HFFc6 (cell line): Measurements from ENCODE around the gene GNB3. TPM values are rescaled to one million over a fixed set of nuclear protein-coding genes. Genes with fewer than 3 reads are reported as not detected.

Experiments used
- DNase-seq: peaks from one replicate; pipeline ENCODE4 v3.0.0-alpha.2; 2018
- H3K27ac Mint-ChIP-seq: 2 replicates; pipeline ENCODE4 v1.8.0; 2020; ENCODE audit warnings: mild to moderate bottlenecking, mixed read lengths
- H3K27me3 Mint-ChIP-seq: 2 replicates; pipeline ENCODE4 v1.8.0; 2021; ENCODE audit warnings: mild to moderate bottlenecking, moderate library complexity, mixed read lengths; ENCODE audit not compliant: insufficient read depth
- H3K36me3 Mint-ChIP-seq: 2 replicates; pipeline ENCODE4 v1.8.0; 2021; ENCODE audit warnings: low read depth, mixed read lengths
- H3K4me1 Mint-ChIP-seq: 2 replicates; pipeline ENCODE4 v1.8.0; 2020; ENCODE audit warnings: low read depth, mixed read lengths
- H3K4me3 Mint-ChIP-seq: 2 replicates; pipeline ENCODE4 v1.8.0; 2020; ENCODE audit warnings: mild to moderate bottlenecking, moderate library complexity, mixed read lengths
- H3K9me3 Mint-ChIP-seq: 2 replicates; pipeline ENCODE4 v1.8.0; 2020; ENCODE audit warnings: mild to moderate bottlenecking, mixed read lengths
- CTCF ChIP-seq: fragments of 200-600 bp; sonication (generic); IDR thresholded peaks from 2 replicates; pipeline ENCODE4 v1.5.0; 2021; ENCODE audit warnings: antibody characterized with exemption, mild to moderate bottlenecking
- total RNA-seq, 6 experiments: library from RNA; stranded (reverse); fragmentation: NEBNext Ultra II Directional; extraction: Animal tissue kit (Norgen Biotek cat#: 25700); gene quantifications; 2 replicates in 1 of 6; 3 replicates in 5 of 6; pipeline ENCODE4 v1.2.3, GENCODE V29; 2021

GNB3 gene
- total RNA-seq, 6 experiments from 2014 or later = 4.3 to 7.2 (median 6.3) TPM

- Mint-ChIP-seq H3K4me3 (no peak overlapping the region), H3K9me3 (no peaks in the 10 kb centered on the region), H3K27ac (no peak overlapping the region), H3K36me3 (peaks cover 17% of the 10 kb centered on the region), H3K27me3 (peaks cover 3% of the 10 kb centered on the region; the same call in 1 of the 2 replicates), H3K4me1 (no peaks in the 10 kb centered on the region)
- no peak for TF ChIP-seq CTCF
- no peak for DNase-seq
Measured at GRCh38 chr12:6840330-6840729, 395 bp upstream of the GNB3 start.

GRCh38 chr12:6842075-6842474 is 1.4 kb downstream of the GNB3 start:
- no peaks in the 10 kb centered on the region for H3K4me1 Mint-ChIP-seq
- no peak overlapping the region for H3K27ac Mint-ChIP-seq
- H3K4me3 Mint-ChIP-seq = no peak overlapping the region
- peaks cover 17% of the 10 kb centered on the region for H3K36me3 Mint-ChIP-seq
- TF ChIP-seq CTCF = no peak
- H3K9me3 Mint-ChIP-seq = no peaks in the 10 kb centered on the region
- DNase-seq = no peak
- peaks cover 4% of the 10 kb centered on the region; the same call in 1 of the 2 replicates for H3K27me3 Mint-ChIP-seq

GRCh38 chr12:6843118-6843902 is 2.6 kb downstream of the GNB3 start:
- Mint-ChIP-seq H3K4me1 (no peaks in the 10 kb centered on the region; the same call in 1 of the 2 replicates), H3K27ac (no peak overlapping the region), H3K9me3 (no peaks in the 10 kb centered on the region), H3K36me3 (peaks cover 17% of the 10 kb centered on the region), H3K27me3 (peaks cover 4% of the 10 kb centered on the region; the same call in 1 of the 2 replicates), H3K4me3 (no peak overlapping the region)
- no peak; the same call in 1 of the 2 replicates for TF ChIP-seq CTCF
- DNase-seq = no peak

- peaks cover 15% of the 10 kb centered on the region for H3K4me1 Mint-ChIP-seq
- H3K36me3 Mint-ChIP-seq = peaks cover 30% of the 10 kb centered on the region
- no peak overlapping the region for H3K4me3 Mint-ChIP-seq
- no peak overlapping the region for H3K27ac Mint-ChIP-seq
- no peaks in the 10 kb centered on the region for H3K9me3 Mint-ChIP-seq
- no peak for DNase-seq
- TF ChIP-seq CTCF = no peak
- H3K27me3 Mint-ChIP-seq = peaks cover 2% of the 10 kb centered on the region; the same call in 1 of the 2 replicates
Measured at GRCh38 chr12:6845395-6845794, 4.7 kb downstream of the GNB3 start.

GRCh38 chr12:6846316-6846869 is 5.7 kb downstream of the GNB3 start:
- no peak overlapping the region for H3K27ac Mint-ChIP-seq
- no peak for DNase-seq
- H3K4me1 Mint-ChIP-seq = peaks cover 19% of the 10 kb centered on the region
- H3K9me3 Mint-ChIP-seq = no peaks in the 10 kb centered on the region
- H3K36me3 Mint-ChIP-seq = peaks cover 33% of the 10 kb centered on the region
- H3K27me3 Mint-ChIP-seq = peaks cover 5% of the 10 kb centered on the region
- TF ChIP-seq CTCF = no peak
- H3K4me3 Mint-ChIP-seq = no peak overlapping the region
